ENCODE measurements around the gene PLD5. TPM values are rescaled to one million over a fixed set of nuclear protein-coding genes. Genes with fewer than 3 reads are reported as not detected.

Gene PLD5
- total and polyA plus RNA-seq, 4 donors: under 0.01 to 0.17 (median 0.05) TPM; not detected in 1

- TF ChIP-seq EGR1 (IDR thresholded peaks at IDR 0.05; ENCODE audit: low read depth in 2 of 2): no peak
These were observed 346.1 kb downstream of the PLD5 start (continued) for GRCh38 chr1:242178436-242178835.

GRCh38 chr1:242162140-242162539 lies 362.4 kb downstream of the PLD5 start:
- Histone ChIP-seq H3K9me3 (ENCODE audit: control insufficient read depth in 4 of 4, low read length in 3 of 4) (peaks cover 0 to 2% (median 0%) of the 10 kb centered on the region in 4 donors), H3K36me3 (ENCODE audit: control insufficient read depth in 4 of 4, insufficient read depth in 3 of 4, low read depth in 1 of 4, low read length in 3 of 4) (no peaks in the 10 kb centered on the region), H3K27me3 (ENCODE audit: control insufficient read depth in 4 of 4, insufficient read depth in 4 of 4, low read length in 3 of 4) (peaks cover 0 to 2% (median 0%) of the 10 kb centered on the region in 4 donors), H3K9ac (ENCODE audit: low read depth in 1 of 2, low read length in 2 of 2) (no peak overlapping the region), H3K4me1 (ENCODE audit: control insufficient read depth in 4 of 4, insufficient read depth in 4 of 4, low read length in 3 of 4) (no peaks in the 10 kb centered on the region), H3K27ac (ENCODE audit: low read depth in 1 of 2, low read length in 2 of 2) (no peak overlapping the region), H3K4me3 (ENCODE audit: low read depth in 1 of 3, low read length in 3 of 3) (no peak overlapping the region)
- 46% methylated on average over 3 of the region's 3 CpGs for WGBS
- TF ChIP-seq FOXA1 (IDR thresholded peaks at IDR 0.05) (no peak), EGR1 (IDR thresholded peaks at IDR 0.05; ENCODE audit: low read depth in 2 of 2) (no peak), REST (IDR thresholded peaks at IDR 0.05) (no peak), HNF4G (IDR thresholded peaks at IDR 0.05) (no peak), JUND (IDR thresholded peaks at IDR 0.05) (no peak), RAD21 (IDR thresholded peaks at IDR 0.05) (no peak), GABPA (IDR thresholded peaks at IDR 0.05 in 1 of 2, conservative IDR thresholded peaks at IDR 0.05 in 1 of 2) (no peak), MAX (IDR thresholded peaks at IDR 0.05) (no peak), YY1 (IDR thresholded peaks at IDR 0.05) (no peak), TAF1 (conservative IDR thresholded peaks at IDR 0.05) (no peak), HNF4A (conservative IDR thresholded peaks at IDR 0.05) (no peak), NR2F2 (IDR thresholded peaks at IDR 0.05) (no peak)
- TF ChIP-seq, protein P1, sequence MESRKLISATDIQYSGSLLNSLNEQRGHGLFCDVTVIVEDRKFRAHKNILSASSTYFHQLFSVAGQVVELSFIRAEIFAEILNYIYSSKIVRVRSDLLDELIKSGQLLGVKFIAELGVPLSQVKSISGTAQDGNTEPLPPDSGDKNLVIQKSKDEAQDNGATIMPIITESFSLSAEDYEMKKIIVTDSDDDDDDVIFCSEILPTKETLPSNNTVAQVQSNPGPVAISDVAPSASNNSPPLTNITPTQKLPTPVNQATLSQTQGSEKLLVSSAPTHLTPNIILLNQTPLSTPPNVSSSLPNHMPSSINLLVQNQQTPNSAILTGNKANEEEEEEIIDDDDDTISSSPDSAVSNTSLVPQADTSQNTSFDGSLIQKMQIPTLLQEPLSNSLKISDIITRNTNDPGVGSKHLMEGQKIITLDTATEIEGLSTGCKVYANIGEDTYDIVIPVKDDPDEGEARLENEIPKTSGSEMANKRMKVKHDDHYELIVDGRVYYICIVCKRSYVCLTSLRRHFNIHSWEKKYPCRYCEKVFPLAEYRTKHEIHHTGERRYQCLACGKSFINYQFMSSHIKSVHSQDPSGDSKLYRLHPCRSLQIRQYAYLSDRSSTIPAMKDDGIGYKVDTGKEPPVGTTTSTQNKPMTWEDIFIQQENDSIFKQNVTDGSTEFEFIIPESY (IDR thresholded peaks at IDR 0.05): no peak
- no peak for DNase-seq (ENCODE audit: low spot score)

GRCh38 chr1:242147096-242147976 lies 377.2 kb downstream of the PLD5 start:
- WGBS: 32% methylated on average over 4 of the region's 4 CpGs
- no peak for DNase-seq (ENCODE audit: low spot score)
- Histone ChIP-seq H3K36me3 (ENCODE audit: control insufficient read depth in 4 of 4, insufficient read depth in 3 of 4, low read depth in 1 of 4, low read length in 3 of 4) (no peaks in the 10 kb centered on the region), H3K9ac (ENCODE audit: low read depth in 1 of 2, low read length in 2 of 2) (no peak overlapping the region), H3K4me3 (ENCODE audit: low read depth in 1 of 3, low read length in 3 of 3) (no peak overlapping the region), H3K27me3 (ENCODE audit: control insufficient read depth in 4 of 4, insufficient read depth in 4 of 4, low read length in 3 of 4) (peaks cover 0 to 2% (median 0%) of the 10 kb centered on the region in 4 donors), H3K27ac (ENCODE audit: low read depth in 1 of 2, low read length in 2 of 2) (no peak overlapping the region), H3K9me3 (ENCODE audit: control insufficient read depth in 4 of 4, low read length in 3 of 4) (no peaks in the 10 kb centered on the region), H3K4me1 (ENCODE audit: control insufficient read depth in 4 of 4, insufficient read depth in 4 of 4, low read length in 3 of 4) (no peaks in the 10 kb centered on the region)
- TF ChIP-seq, protein P1 (IDR thresholded peaks at IDR 0.05): no peak
- TF ChIP-seq FOXA1 (IDR thresholded peaks at IDR 0.05): no peak
- TF ChIP-seq HNF4A (conservative IDR thresholded peaks at IDR 0.05): no peak
- TF ChIP-seq YY1 (IDR thresholded peaks at IDR 0.05): no peak
- TF ChIP-seq HNF4G (IDR thresholded peaks at IDR 0.05): no peak
- TF ChIP-seq, protein P2, sequence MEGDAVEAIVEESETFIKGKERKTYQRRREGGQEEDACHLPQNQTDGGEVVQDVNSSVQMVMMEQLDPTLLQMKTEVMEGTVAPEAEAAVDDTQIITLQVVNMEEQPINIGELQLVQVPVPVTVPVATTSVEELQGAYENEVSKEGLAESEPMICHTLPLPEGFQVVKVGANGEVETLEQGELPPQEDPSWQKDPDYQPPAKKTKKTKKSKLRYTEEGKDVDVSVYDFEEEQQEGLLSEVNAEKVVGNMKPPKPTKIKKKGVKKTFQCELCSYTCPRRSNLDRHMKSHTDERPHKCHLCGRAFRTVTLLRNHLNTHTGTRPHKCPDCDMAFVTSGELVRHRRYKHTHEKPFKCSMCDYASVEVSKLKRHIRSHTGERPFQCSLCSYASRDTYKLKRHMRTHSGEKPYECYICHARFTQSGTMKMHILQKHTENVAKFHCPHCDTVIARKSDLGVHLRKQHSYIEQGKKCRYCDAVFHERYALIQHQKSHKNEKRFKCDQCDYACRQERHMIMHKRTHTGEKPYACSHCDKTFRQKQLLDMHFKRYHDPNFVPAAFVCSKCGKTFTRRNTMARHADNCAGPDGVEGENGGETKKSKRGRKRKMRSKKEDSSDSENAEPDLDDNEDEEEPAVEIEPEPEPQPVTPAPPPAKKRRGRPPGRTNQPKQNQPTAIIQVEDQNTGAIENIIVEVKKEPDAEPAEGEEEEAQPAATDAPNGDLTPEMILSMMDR (IDR thresholded peaks at IDR 0.05; ENCODE audit: low read depth, low read length, missing input control): no peak
- no peak for TF ChIP-seq NR2F2 (IDR thresholded peaks at IDR 0.05)
- no peak for TF ChIP-seq REST (IDR thresholded peaks at IDR 0.05)
- TF ChIP-seq TAF1 (conservative IDR thresholded peaks at IDR 0.05): no peak

All from liver (tissue), 9 donors.